Measurements from ENCODE around the gene MYL6.
A peak's percentile ranks its signal among the peaks of the same experiment; 100 is the strongest.

Gene MYL6

GRCh38 chr12:56163533-56164344 lies 5.6 kb downstream of the MYL6 start:
- no peak for TF ChIP-seq RAD21 (IDR thresholded peaks at IDR 0.05; ENCODE audit: low read depth)
- TF ChIP-seq TAF1 (IDR thresholded peaks at IDR 0.05; ENCODE audit: low read depth), result 0 out of 2 replicates have a peak, but pooled peaks have one; percentile 23
- TF ChIP-seq CEBPB (IDR thresholded peaks at IDR 0.05), result no peak

DNA sequence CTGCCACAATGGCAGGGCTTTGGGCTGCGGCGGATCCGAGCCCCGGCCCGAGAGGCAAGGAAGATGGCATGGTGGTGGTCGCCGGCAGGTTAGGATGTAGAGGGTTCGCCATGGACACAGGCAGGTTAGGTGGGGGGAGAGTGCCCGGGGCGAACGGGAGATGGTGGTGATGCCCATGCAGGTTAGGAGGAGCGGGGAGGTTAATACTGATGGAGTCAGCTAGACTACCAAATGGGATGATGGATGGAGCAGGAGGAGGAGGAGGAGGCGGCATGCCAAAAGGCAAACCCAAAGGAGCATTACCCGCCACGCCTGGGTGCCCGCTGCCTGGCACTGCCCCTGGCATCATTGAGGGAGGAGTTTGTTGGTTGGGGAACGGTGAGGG lies 6.2 kb downstream of the MYL6 start:
- TF ChIP-seq TCF12 (IDR thresholded peaks at IDR 0.05; ENCODE audit: low read depth), result no peak
- TF ChIP-seq TEAD4 (IDR thresholded peaks at IDR 0.05), result no peak
- no peak for TF ChIP-seq NFIC (IDR thresholded peaks at IDR 0.05)
- TF ChIP-seq, protein P1, sequence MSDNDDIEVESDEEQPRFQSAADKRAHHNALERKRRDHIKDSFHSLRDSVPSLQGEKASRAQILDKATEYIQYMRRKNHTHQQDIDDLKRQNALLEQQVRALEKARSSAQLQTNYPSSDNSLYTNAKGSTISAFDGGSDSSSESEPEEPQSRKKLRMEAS (IDR thresholded peaks at IDR 0.05), result no peak
- TF ChIP-seq ZBTB7A (IDR thresholded peaks at IDR 0.05; ENCODE audit: low read depth), result no peak
- no peak for TF ChIP-seq EP300 (IDR thresholded peaks at IDR 0.05; ENCODE audit: borderline replicate concordance)
- TF ChIP-seq USF1 (IDR thresholded peaks at IDR 0.05), result no peak
- no peak for TF ChIP-seq CEBPB (IDR thresholded peaks at IDR 0.05)
- TF ChIP-seq RAD21 (IDR thresholded peaks at IDR 0.05; ENCODE audit: low read depth), result no peak
- TF ChIP-seq FOXM1 (IDR thresholded peaks at IDR 0.05; ENCODE audit: borderline replicate concordance, low read depth), result no peak
- no peak for TF ChIP-seq EGR1 (IDR thresholded peaks at IDR 0.05)
- no peak for TF ChIP-seq CREB1 (IDR thresholded peaks at IDR 0.05; ENCODE audit: low read depth)
- TF ChIP-seq TAF1 (IDR thresholded peaks at IDR 0.05; ENCODE audit: low read depth), result no peak
- no peak for TF ChIP-seq YY1 (IDR thresholded peaks at IDR 0.05; ENCODE audit: low read depth)
- TF ChIP-seq, protein P2, sequence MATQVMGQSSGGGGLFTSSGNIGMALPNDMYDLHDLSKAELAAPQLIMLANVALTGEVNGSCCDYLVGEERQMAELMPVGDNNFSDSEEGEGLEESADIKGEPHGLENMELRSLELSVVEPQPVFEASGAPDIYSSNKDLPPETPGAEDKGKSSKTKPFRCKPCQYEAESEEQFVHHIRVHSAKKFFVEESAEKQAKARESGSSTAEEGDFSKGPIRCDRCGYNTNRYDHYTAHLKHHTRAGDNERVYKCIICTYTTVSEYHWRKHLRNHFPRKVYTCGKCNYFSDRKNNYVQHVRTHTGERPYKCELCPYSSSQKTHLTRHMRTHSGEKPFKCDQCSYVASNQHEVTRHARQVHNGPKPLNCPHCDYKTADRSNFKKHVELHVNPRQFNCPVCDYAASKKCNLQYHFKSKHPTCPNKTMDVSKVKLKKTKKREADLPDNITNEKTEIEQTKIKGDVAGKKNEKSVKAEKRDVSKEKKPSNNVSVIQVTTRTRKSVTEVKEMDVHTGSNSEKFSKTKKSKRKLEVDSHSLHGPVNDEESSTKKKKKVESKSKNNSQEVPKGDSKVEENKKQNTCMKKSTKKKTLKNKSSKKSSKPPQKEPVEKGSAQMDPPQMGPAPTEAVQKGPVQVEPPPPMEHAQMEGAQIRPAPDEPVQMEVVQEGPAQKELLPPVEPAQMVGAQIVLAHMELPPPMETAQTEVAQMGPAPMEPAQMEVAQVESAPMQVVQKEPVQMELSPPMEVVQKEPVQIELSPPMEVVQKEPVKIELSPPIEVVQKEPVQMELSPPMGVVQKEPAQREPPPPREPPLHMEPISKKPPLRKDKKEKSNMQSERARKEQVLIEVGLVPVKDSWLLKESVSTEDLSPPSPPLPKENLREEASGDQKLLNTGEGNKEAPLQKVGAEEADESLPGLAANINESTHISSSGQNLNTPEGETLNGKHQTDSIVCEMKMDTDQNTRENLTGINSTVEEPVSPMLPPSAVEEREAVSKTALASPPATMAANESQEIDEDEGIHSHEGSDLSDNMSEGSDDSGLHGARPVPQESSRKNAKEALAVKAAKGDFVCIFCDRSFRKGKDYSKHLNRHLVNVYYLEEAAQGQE (IDR thresholded peaks at IDR 0.05; ENCODE audit: low read depth), result no peak

DNA sequence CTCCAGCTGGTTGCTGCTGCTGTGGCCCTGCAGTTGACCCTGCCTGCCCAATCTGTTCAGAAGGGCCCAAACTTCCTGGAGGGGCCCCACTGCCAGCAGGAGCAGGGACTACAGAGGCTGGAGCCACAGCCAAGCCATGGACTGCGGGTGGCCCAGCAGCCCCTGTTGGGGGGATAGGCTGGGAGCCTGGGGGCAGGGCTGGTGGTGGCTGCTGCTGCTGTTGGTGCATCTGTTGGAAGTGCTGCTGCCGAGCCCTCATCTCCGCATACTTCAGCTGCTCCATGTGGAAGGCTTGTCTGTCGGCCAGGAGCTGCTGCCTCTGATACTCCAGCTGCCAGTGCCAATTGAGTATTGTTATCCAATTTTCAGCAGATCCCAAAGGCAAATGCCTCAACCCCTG lies 7.2 kb downstream of the MYL6 start:
- TF ChIP-seq RAD21 (IDR thresholded peaks at IDR 0.05; ENCODE audit: low read depth), result no peak
- no peak for TF ChIP-seq USF1 (IDR thresholded peaks at IDR 0.05)
- TF ChIP-seq YY1 (IDR thresholded peaks at IDR 0.05; ENCODE audit: low read depth), result no peak
- TF ChIP-seq, protein P2 (IDR thresholded peaks at IDR 0.05; ENCODE audit: low read depth), result no peak
- no peak for TF ChIP-seq CEBPB (IDR thresholded peaks at IDR 0.05)
- no peak for TF ChIP-seq TEAD4 (IDR thresholded peaks at IDR 0.05)
- TF ChIP-seq TCF12 (IDR thresholded peaks at IDR 0.05; ENCODE audit: low read depth), result no peak
- no peak for TF ChIP-seq EGR1 (IDR thresholded peaks at IDR 0.05)

DNA sequence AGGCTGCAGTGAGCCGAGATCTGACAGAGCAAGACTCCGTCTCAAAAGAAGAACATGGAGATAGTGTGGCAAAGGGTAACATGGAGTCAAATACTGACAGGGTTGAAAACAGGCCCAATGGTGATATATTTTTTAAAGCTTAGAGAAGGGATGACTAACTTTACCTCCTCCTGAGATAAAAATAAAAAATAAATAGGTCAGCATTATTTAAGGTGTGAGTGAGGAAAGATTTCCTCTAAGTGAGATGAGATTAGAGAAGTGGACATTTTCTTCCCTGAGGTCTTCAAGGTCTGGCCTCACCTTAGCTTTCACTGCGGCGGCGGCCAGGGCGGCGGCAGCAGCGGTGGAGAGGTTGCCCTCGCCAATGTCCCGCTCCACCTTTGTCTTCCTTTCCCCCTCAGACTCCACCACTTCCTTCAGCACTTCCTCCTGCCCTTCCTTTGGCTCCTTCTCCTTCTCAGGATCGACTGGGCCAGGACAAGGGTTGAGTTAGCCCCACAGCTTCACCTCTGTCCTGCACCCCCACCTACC lies 11.1 kb downstream of the MYL6 start:
- TF ChIP-seq FOXM1 (IDR thresholded peaks at IDR 0.05; ENCODE audit: borderline replicate concordance, low read depth) (no peak), EGR1 (IDR thresholded peaks at IDR 0.05) (no peak), TAF1 (IDR thresholded peaks at IDR 0.05; ENCODE audit: low read depth) (no peak), TEAD4 (IDR thresholded peaks at IDR 0.05) (no peak), CEBPB (IDR thresholded peaks at IDR 0.05) (no peak), EP300 (IDR thresholded peaks at IDR 0.05; ENCODE audit: borderline replicate concordance) (no peak), TCF12 (IDR thresholded peaks at IDR 0.05; ENCODE audit: low read depth) (no peak)

GRCh38 chr12:56172839-56173238 lies 14.7 kb downstream of the MYL6 start:
- TF ChIP-seq TAF1 (IDR thresholded peaks at IDR 0.05; ENCODE audit: low read depth) (no peak), CREB1 (IDR thresholded peaks at IDR 0.05; ENCODE audit: low read depth) (no peak), NFIC (IDR thresholded peaks at IDR 0.05) (no peak), USF1 (IDR thresholded peaks at IDR 0.05) (no peak), RAD21 (IDR thresholded peaks at IDR 0.05; ENCODE audit: low read depth) (no peak)
- TF ChIP-seq, protein P2 (IDR thresholded peaks at IDR 0.05; ENCODE audit: low read depth), result no peak

All from Ishikawa (cell line).